ENCODE results near the gene AARS2.

- TF ChIP-seq POLR2A (IDR thresholded peaks at IDR 0.05) (no peak), CTCF (IDR thresholded peaks at IDR 0.05) (no peak), POLR2AphosphoS5 (IDR thresholded peaks at IDR 0.05) (no peak)
Measured at GRCh38 chr6:44305200-44305725, 7.9 kb downstream of the AARS2 start.

All from upper lobe of left lung (tissue), 4 donors.